IPS-20b (cell line): ENCODE data around the gene ZNF530.

Source experiments
- H3K27ac ChIP-seq: one replicate; pipeline ENCODE4 v1.5.1; 2013; ENCODE audit warnings: low read length
- H3K27me3 ChIP-seq: 2 replicates; pipeline ENCODE4 v1.6.1; 2013; ENCODE audit warnings: mild to moderate bottlenecking, low read length, inconsistent platforms; ENCODE audit not compliant: insufficient read depth
- H3K36me3 ChIP-seq: 2 replicates; pipeline ENCODE4 v1.6.1; 2013; ENCODE audit warnings: low read depth, mild to moderate bottlenecking, inconsistent platforms, low read length, moderate library complexity; ENCODE audit not compliant: insufficient read depth
- H3K4me1 ChIP-seq: 2 replicates; pipeline ENCODE4 v1.6.1; 2013; ENCODE audit warnings: mild to moderate bottlenecking, control low read depth, inconsistent platforms, low read length, moderate library complexity; ENCODE audit not compliant: insufficient read depth
- H3K4me3 ChIP-seq: 2 replicates; pipeline ENCODE4 v1.5.1; 2013; ENCODE audit warnings: mild to moderate bottlenecking, low read length, inconsistent platforms
- H3K9ac ChIP-seq: 2 replicates; pipeline ENCODE4 v1.6.1; 2013; ENCODE audit warnings: low read depth, mild to moderate bottlenecking, inconsistent platforms, low read length, moderate library complexity
- H3K9me3 ChIP-seq: 2 replicates; pipeline ENCODE4 v1.6.1; 2013; ENCODE audit warnings: mild to moderate bottlenecking, low read depth, low read length, inconsistent platforms; ENCODE audit not compliant: insufficient read depth

Gene ZNF530

GRCh38 chr19:57576661-57577060 is 23.0 kb upstream of the ZNF530 start:
- H3K36me3 ChIP-seq, result peaks cover 54% of the 10 kb centered on the region
- peaks cover 78% of the 10 kb centered on the region for H3K9me3 ChIP-seq
- no peak overlapping the region for H3K9ac ChIP-seq
- 0 out of 2 replicates have a peak, but pooled peaks cover 6% of the 10 kb centered on the region for H3K4me1 ChIP-seq
- H3K27ac ChIP-seq, result no peak overlapping the region
- no peaks in the 10 kb centered on the region for H3K27me3 ChIP-seq
- H3K4me3 ChIP-seq, result no peak overlapping the region

- H3K27ac ChIP-seq, result peak within 1 kb of the TSS; percentile 69
These were observed 21.0 kb upstream of the ZNF530 start, which contains the start of gene ZNF416 for GRCh38 chr19:57578487-57579205. ZNF416 (minus strand) TSS chr19:57578911; CDS start chr19:57578704, 207 bp downstream.

GRCh38 chr19:57583104-57583520 is 16.6 kb upstream of the ZNF530 start:
- Histone ChIP-seq H3K27me3 (peaks cover 7% of the 10 kb centered on the region), H3K4me3 (peak overlapping the region; percentile 97; the same call in 1 of the 2 replicates), H3K9ac (no peak overlapping the region), H3K36me3 (peaks cover 25% of the 10 kb centered on the region), H3K27ac (no peak overlapping the region), H3K9me3 (peaks cover 65% of the 10 kb centered on the region), H3K4me1 (no peaks in the 10 kb centered on the region)

More at GRCh38 chr19:57578487-57579205, 21.0 kb upstream of the ZNF530 start, which contains the start of gene ZNF416:
- peak within 1 kb of the TSS; percentile 83 for H3K4me3 ChIP-seq
- H3K36me3 ChIP-seq, result peaks cover 34% of the 10 kb centered on the region
- peak within 1 kb of the TSS; percentile 82; the same call in 1 of the 2 replicates for H3K9ac ChIP-seq
- H3K27me3 ChIP-seq, result peaks cover 7% of the 10 kb centered on the region
- H3K4me1 ChIP-seq, result 0 out of 2 replicates have a peak, but pooled peaks cover 6% of the 10 kb centered on the region
- H3K9me3 ChIP-seq, result peaks cover 75% of the 10 kb centered on the region

- Histone ChIP-seq H3K9me3 (peaks cover 71% of the 10 kb centered on the region), H3K4me1 (no peaks in the 10 kb centered on the region), H3K9ac (peak within 1 kb of the TSS; percentile 90; the same call in 1 of the 2 replicates), H3K27me3 (peaks cover 7% of the 10 kb centered on the region), H3K4me3 (peak within 1 kb of the TSS; percentile 97), H3K36me3 (peaks cover 31% of the 10 kb centered on the region), H3K27ac (no peak within 1 kb of the TSS)
These were observed 15.9 kb upstream of the ZNF530 start, which contains the start of gene ZIK1 for GRCh38 chr19:57583521-57584416. ZIK1 (plus strand) TSS chr19:57584145; CDS start chr19:57584357, 212 bp downstream.

- Histone ChIP-seq H3K36me3 (peaks cover 68% of the 10 kb centered on the region), H3K27ac (no peak overlapping the region), H3K4me3 (no peak overlapping the region), H3K9ac (no peak overlapping the region), H3K9me3 (peaks cover 88% of the 10 kb centered on the region), H3K27me3 (peaks cover 7% of the 10 kb centered on the region), H3K4me1 (no peaks in the 10 kb centered on the region)
These were observed 12.2 kb upstream of the ZNF530 start for GRCh38 chr19:57587529-57587928.

GRCh38 chr19:57599377-57599760 is 316 bp upstream of the ZNF530 start:
- Histone ChIP-seq H3K27ac (no peak overlapping the region), H3K4me1 (no peaks in the 10 kb centered on the region), H3K4me3 (peak overlapping the region; percentile 82), H3K27me3 (no peaks in the 10 kb centered on the region), H3K9ac (no peak overlapping the region), H3K36me3 (peaks cover 3% of the 10 kb centered on the region; the same call in 1 of the 2 replicates), H3K9me3 (peaks cover 23% of the 10 kb centered on the region; the same call in 1 of the 2 replicates)

GRCh38 chr19:57606931-57607330 is 7.2 kb downstream of the ZNF530 start:
- no peaks in the 10 kb centered on the region for H3K4me1 ChIP-seq
- H3K36me3 ChIP-seq, result peaks cover 37% of the 10 kb centered on the region
- H3K4me3 ChIP-seq, result no peak overlapping the region
- no peaks in the 10 kb centered on the region for H3K27me3 ChIP-seq
- H3K9ac ChIP-seq, result no peak overlapping the region
- H3K27ac ChIP-seq, result no peak overlapping the region
- peaks cover 30% of the 10 kb centered on the region for H3K9me3 ChIP-seq

GRCh38 chr19:57611113-57611512 is 11.4 kb downstream of the ZNF530 start:
- H3K27ac ChIP-seq, result no peak overlapping the region
- H3K9me3 ChIP-seq, result peaks cover 42% of the 10 kb centered on the region
- no peaks in the 10 kb centered on the region for H3K27me3 ChIP-seq
- no peaks in the 10 kb centered on the region for H3K4me1 ChIP-seq
- no peak overlapping the region for H3K9ac ChIP-seq
- peaks cover 29% of the 10 kb centered on the region for H3K36me3 ChIP-seq
- no peak overlapping the region for H3K4me3 ChIP-seq

- Histone ChIP-seq H3K4me3 (peak within 1 kb of the TSS; percentile 93), H3K36me3 (peaks cover 41% of the 10 kb centered on the region), H3K9ac (peak within 1 kb of the TSS; percentile 94; the same call in 1 of the 2 replicates), H3K27me3 (no peaks in the 10 kb centered on the region), H3K4me1 (no peaks in the 10 kb centered on the region), H3K9me3 (peaks cover 56% of the 10 kb centered on the region), H3K27ac (peak within 1 kb of the TSS; percentile 32)
These were observed 14.5 kb downstream of the ZNF530 start, which contains the start of gene ZNF134 for GRCh38 chr19:57613941-57614743. ZNF134 (plus strand) TSS chr19:57614242; CDS start chr19:57619469, 5,227 bp downstream.

GRCh38 chr19:57615346-57615745 is 15.7 kb downstream of the ZNF530 start:
- Histone ChIP-seq H3K4me3 (peak overlapping the region; percentile 93), H3K36me3 (peaks cover 53% of the 10 kb centered on the region), H3K27ac (no peak overlapping the region), H3K4me1 (no peaks in the 10 kb centered on the region), H3K9ac (no peak overlapping the region), H3K27me3 (no peaks in the 10 kb centered on the region), H3K9me3 (peaks cover 68% of the 10 kb centered on the region)
